ENCODE data around the gene GSTA4. TPM values are rescaled to one million over a fixed set of nuclear protein-coding genes. Genes with fewer than 3 reads are reported as not detected.
"Not testable (repeated sequence)": the region's sequence is repeated elsewhere in the genome, so short reads cannot be mapped to it uniquely, and the experiment has no call there.

Gene GSTA4
- total and polyA plus RNA-seq, 9 donors: 23.0 to 309 (median 35.1) TPM

- H3K4me3 ChIP-seq: no peak overlapping the region
- WGBS, 3 donors: 94 to 95% (median 94%) methylated on average over 3 of the region's 3 CpGs
- H3K4me1 ChIP-seq (ENCODE audit: insufficient read depth): no peaks in the 10 kb centered on the region
- H3K9me3 ChIP-seq: no peaks in the 10 kb centered on the region
- intact Hi-C loops (cut with DNase I): no loop called here
- no peaks in the 10 kb centered on the region for H3K27me3 ChIP-seq
- no peak for TF ChIP-seq CTCF (IDR thresholded peaks at IDR 0.05)
- TF ChIP-seq EP300 (IDR thresholded peaks at IDR 0.05): no peak
- no peak for TF ChIP-seq POLR2A (IDR thresholded peaks at IDR 0.05)
- H3K36me3 ChIP-seq: no peaks in the 10 kb centered on the region
- no peak for DNase-seq
- no peak overlapping the region for H3K27ac ChIP-seq
Observed at GRCh38 chr6:53009511-53009910, 14.4 kb upstream of the GSTA4 start.

- Histone ChIP-seq H3K36me3 (no peaks in the 10 kb centered on the region), H3K27ac (no peak overlapping the region), H3K27me3 (no peaks in the 10 kb centered on the region), H3K4me1 (ENCODE audit: insufficient read depth) (no peaks in the 10 kb centered on the region), H3K4me3 (no peak overlapping the region), H3K9me3 (no peaks in the 10 kb centered on the region)
- WGBS, 3 donors: 64 to 82% (median 81%) methylated on average over 2 of the region's 2 CpGs
- intact Hi-C loops (cut with DNase I): no loop called here
- no peak for DNase-seq
- TF ChIP-seq POLR2A (IDR thresholded peaks at IDR 0.05) (no peak), EP300 (IDR thresholded peaks at IDR 0.05) (no peak), CTCF (IDR thresholded peaks at IDR 0.05) (no peak)
Observed at GRCh38 chr6:53009056-53009455, 14.0 kb upstream of the GSTA4 start.

GRCh38 chr6:53008192-53008687 lies 13.2 kb upstream of the GSTA4 start:
- DNase-seq; H3K9me3 ChIP-seq; H3K4me1 ChIP-seq (ENCODE audit: insufficient read depth); H3K36me3 ChIP-seq; H3K27ac ChIP-seq; H3K4me3 ChIP-seq; intact Hi-C loops (cut with DNase I); H3K27me3 ChIP-seq: not testable (repeated sequence)
- 94 to 98% (median 98%) methylated on average over 4 of the region's 4 CpGs for WGBS, 3 donors

- TF ChIP-seq CTCF (IDR thresholded peaks at IDR 0.05) (no peak), POLR2A (IDR thresholded peaks at IDR 0.05) (no peak), EP300 (IDR thresholded peaks at IDR 0.05) (no peak)
- no peaks in the 10 kb centered on the region for H3K36me3 ChIP-seq
- no peak overlapping the region for H3K27ac ChIP-seq
- 61 to 74% (median 64%) methylated on average over 2 of the region's 2 CpGs for WGBS, 3 donors
- no peaks in the 10 kb centered on the region for H3K27me3 ChIP-seq
- intact Hi-C loops (cut with DNase I): no loop called here
- no peak for DNase-seq
- no peak overlapping the region for H3K4me3 ChIP-seq
- H3K4me1 ChIP-seq (ENCODE audit: insufficient read depth): no peaks in the 10 kb centered on the region
- no peaks in the 10 kb centered on the region for H3K9me3 ChIP-seq
Observed at GRCh38 chr6:53005663-53006250, 10.7 kb upstream of the GSTA4 start.

- no peaks in the 10 kb centered on the region for H3K27me3 ChIP-seq
- no peaks in the 10 kb centered on the region for H3K4me1 ChIP-seq (ENCODE audit: insufficient read depth)
- H3K4me3 ChIP-seq: no peak overlapping the region
- no peak for DNase-seq
- intact Hi-C loops (cut with DNase I): loop anchor here in 1 of 4 donors (5.0 kb wide), 1 partner anchor 68 kb away; the partner anchor contains the start of gene FBXO9
- H3K9me3 ChIP-seq: no peaks in the 10 kb centered on the region
- 70 to 84% (median 81%) methylated on average over 6 of the region's 6 CpGs for WGBS, 3 donors
- H3K36me3 ChIP-seq: no peaks in the 10 kb centered on the region
- no peak for TF ChIP-seq EP300 (IDR thresholded peaks at IDR 0.05)
- no peak for TF ChIP-seq CTCF (IDR thresholded peaks at IDR 0.05)
- TF ChIP-seq POLR2A (IDR thresholded peaks at IDR 0.05): no peak
- no peak overlapping the region for H3K27ac ChIP-seq
Observed at GRCh38 chr6:52999456-52999855, 4.4 kb upstream of the GSTA4 start.

Data from ovary (tissue), 9 donors.